GM12864 (cell line): ENCODE data around the gene NIPAL4.
"Not testable (repeated sequence)": the region's sequence is repeated elsewhere in the genome, so short reads cannot be mapped to it uniquely, and the experiment has no call there.

Experiments
- DNase-seq: peaks from one replicate; pipeline ENCODE4 v3.0.0-alpha.2; 2011; ENCODE audit warnings: low read depth
- H3K4me3 ChIP-seq: 2 replicates; pipeline ENCODE4 v1.5.1; 2011; ENCODE audit warnings: mild to moderate bottlenecking, low read depth, low read length, control low read depth
- CTCF ChIP-seq: IDR thresholded peaks from 2 replicates; pipeline ENCODE4 v1.5.1; 2011; ENCODE audit warnings: low read depth, mild to moderate bottlenecking, moderate library complexity, low read length, control low read depth, inconsistent platforms; ENCODE audit errors: missing control alignments

Gene NIPAL4

GRCh38 chr5:157478726-157479125 lies 18.7 kb downstream of the NIPAL4 start:
- no peak for DNase-seq
- H3K4me3 ChIP-seq = no peak overlapping the region
- TF ChIP-seq CTCF = no peak

- DNase-seq = no peak
- no peak for TF ChIP-seq CTCF
- H3K4me3 ChIP-seq = no peak overlapping the region
These were observed 19.2 kb downstream of the NIPAL4 start for GRCh38 chr5:157479166-157479565.

GRCh38 chr5:157479612-157480510 lies 19.8 kb downstream of the NIPAL4 start:
- no peak for TF ChIP-seq CTCF
- no peak overlapping the region for H3K4me3 ChIP-seq
- DNase-seq = no peak

- DNase-seq = no peak
- TF ChIP-seq CTCF = no peak
- no peak overlapping the region for H3K4me3 ChIP-seq
These were observed 21.3 kb downstream of the NIPAL4 start for GRCh38 chr5:157481265-157481664.

- H3K4me3 ChIP-seq = no peak overlapping the region
- no peak for DNase-seq
- no peak for TF ChIP-seq CTCF
These were observed 21.7 kb downstream of the NIPAL4 start for GRCh38 chr5:157481666-157482065.

GRCh38 chr5:157482702-157483101 lies 22.7 kb downstream of the NIPAL4 start:
- not testable (repeated sequence) for DNase-seq, H3K4me3 ChIP-seq

- TF ChIP-seq CTCF = no peak
- no peak overlapping the region for H3K4me3 ChIP-seq
- no peak for DNase-seq
These were observed 24.8 kb downstream of the NIPAL4 start for GRCh38 chr5:157484768-157485167.
